DND-41 (cell line): ENCODE measurements around the gene GFY.

Experiments
- ATAC-seq: fragments of 200-7000 bp; cut with Tn5 transposase; 3 replicates; pipeline ENCODE4 v1.9.1; 2021; ENCODE audit warnings: low read depth; ENCODE audit not compliant: insufficient read depth
- DNase-seq: peaks from one replicate; pipeline ENCODE4 v3.0.0-alpha.2; 2020
- H2AFZ ChIP-seq: 2 replicates; pipeline ENCODE4 v1.6.0; 2012; ENCODE audit warnings: low read depth, low read length
- H3K27ac ChIP-seq: 2 replicates; pipeline ENCODE4 v1.5.1; 2012; ENCODE audit warnings: low read length, inconsistent platforms
- H3K27me3 ChIP-seq: fragments of 200-600 bp; sonication (generic); 2 replicates; pipeline ENCODE4 v1.6.0; 2012; ENCODE audit warnings: low read length, mild to moderate bottlenecking, inconsistent platforms; ENCODE audit not compliant: insufficient read depth, poor library complexity
- H3K36me3 ChIP-seq: 2 replicates; pipeline ENCODE4 v1.5.1; 2012; ENCODE audit warnings: low read length, inconsistent platforms; ENCODE audit not compliant: insufficient read depth
- H3K4me1 ChIP-seq: 2 replicates; pipeline ENCODE4 v1.5.1; 2012; ENCODE audit warnings: mild to moderate bottlenecking, low read length; ENCODE audit not compliant: insufficient read depth
- H3K4me2 ChIP-seq: 2 replicates; pipeline ENCODE4 v1.6.0; 2012; ENCODE audit warnings: mild to moderate bottlenecking, moderate library complexity, low read length, inconsistent platforms; ENCODE audit not compliant: insufficient read depth
- H3K4me3 ChIP-seq, 2 experiments: fragments of 200-600 bp in 1 of 2; shearing (Covaris generic) in 1 of 2; 2 replicates each; pipeline ENCODE4 v1.5.1; 2012 to 2016; ENCODE audit warnings: inconsistent platforms in 2 of 2, low read length in 2 of 2, mild to moderate bottlenecking in 2 of 2, low read depth in 1 of 2, moderate library complexity in 1 of 2
- H3K79me2 ChIP-seq: 2 replicates; pipeline ENCODE4 v1.6.0; 2012; ENCODE audit warnings: low read length, inconsistent platforms; ENCODE audit not compliant: insufficient read depth
- H3K9ac ChIP-seq: 2 replicates; pipeline ENCODE4 v1.6.0; 2012; ENCODE audit warnings: low read depth, mild to moderate bottlenecking, inconsistent platforms, low read length, moderate library complexity
- H3K9me3 ChIP-seq: 2 replicates; pipeline ENCODE4 v1.5.1; 2012; ENCODE audit warnings: low read length, moderate library complexity, mild to moderate bottlenecking, inconsistent platforms; ENCODE audit not compliant: insufficient read depth, severe bottlenecking
- H4K20me1 ChIP-seq: 2 replicates; pipeline ENCODE4 v1.6.0; 2012; ENCODE audit warnings: low read length; ENCODE audit not compliant: insufficient read depth
- EZH2 ChIP-seq: IDR thresholded peaks from 3 replicates; pipeline ENCODE4 v1.6.1; 2012; ENCODE audit warnings: borderline replicate concordance, low read depth, mild to moderate bottlenecking, moderate library complexity, low read length, inconsistent platforms; ENCODE audit not compliant: severe bottlenecking
- TF ChIP-seq, protein P1 (sequence below): IDR thresholded peaks from 2 replicates; pipeline ENCODE4 v1.5.1; 2012; ENCODE audit warnings: borderline replicate concordance, low read length, moderate library complexity, mild to moderate bottlenecking; ENCODE audit not compliant: poor library complexity, severe bottlenecking; ENCODE audit errors: extremely low read depth

Gene GFY

DNA sequence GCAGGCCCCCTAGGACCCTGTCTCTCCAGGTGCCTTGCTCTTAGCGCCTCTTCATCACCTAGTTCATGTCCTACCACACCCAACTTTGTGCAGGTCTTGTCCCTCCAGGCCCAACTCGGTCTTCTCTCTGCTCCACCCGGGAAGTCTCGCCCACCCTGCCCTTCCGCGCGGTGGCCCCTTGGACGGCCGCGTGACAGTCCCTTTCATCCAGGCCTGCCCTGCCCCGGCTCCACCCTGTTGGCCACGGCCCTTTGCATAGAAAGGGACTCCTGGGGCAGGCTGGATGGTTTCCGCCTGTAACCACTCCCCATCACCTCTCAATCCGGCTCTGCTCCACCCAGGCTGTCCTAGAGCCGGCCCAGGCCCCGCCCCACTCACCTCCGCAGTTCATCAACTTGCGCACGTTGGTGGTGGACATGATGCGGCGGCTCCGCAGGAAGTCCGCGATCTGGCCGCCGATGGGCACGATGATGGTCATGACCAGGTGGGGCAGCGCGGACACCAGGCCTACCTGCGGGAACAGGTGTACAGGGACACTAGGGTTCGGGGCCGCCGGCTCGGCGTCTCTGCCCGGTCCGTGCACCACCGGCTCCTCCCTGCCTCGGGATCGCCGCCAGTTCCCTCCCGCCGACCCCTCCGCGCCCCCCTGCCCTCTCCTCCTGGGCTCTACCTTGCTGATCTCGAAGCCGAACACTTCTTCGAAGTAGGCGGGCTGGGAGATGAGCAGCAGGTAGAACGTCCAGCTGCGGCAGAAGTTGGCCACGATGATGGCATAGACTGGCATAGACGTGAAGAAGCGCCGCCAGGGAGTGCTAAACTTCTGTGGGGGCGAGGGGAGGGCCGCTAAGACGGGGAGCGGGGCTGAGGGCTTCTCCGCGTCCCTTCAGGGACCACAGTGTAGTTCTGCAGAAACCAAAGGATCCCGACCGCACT is 7.2 kb downstream of the GFY start:
- H2AFZ ChIP-seq = no peak overlapping the region
- peaks cover 3% of the 10 kb centered on the region for H3K27me3 ChIP-seq
- H4K20me1 ChIP-seq = no peaks in the 10 kb centered on the region
- H3K36me3 ChIP-seq = no peaks in the 10 kb centered on the region
- H3K9me3 ChIP-seq = no peaks in the 10 kb centered on the region
- H3K4me2 ChIP-seq = no peak overlapping the region
- ATAC-seq (no peak), DNase-seq (no peak)
- no peak overlapping the region for H3K27ac ChIP-seq
- H3K4me3 ChIP-seq = no peak overlapping the region
- H3K79me2 ChIP-seq = no peaks in the 10 kb centered on the region
- H3K9ac ChIP-seq = no peak overlapping the region
- H3K4me1 ChIP-seq = no peaks in the 10 kb centered on the region
- TF ChIP-seq, protein P1, sequence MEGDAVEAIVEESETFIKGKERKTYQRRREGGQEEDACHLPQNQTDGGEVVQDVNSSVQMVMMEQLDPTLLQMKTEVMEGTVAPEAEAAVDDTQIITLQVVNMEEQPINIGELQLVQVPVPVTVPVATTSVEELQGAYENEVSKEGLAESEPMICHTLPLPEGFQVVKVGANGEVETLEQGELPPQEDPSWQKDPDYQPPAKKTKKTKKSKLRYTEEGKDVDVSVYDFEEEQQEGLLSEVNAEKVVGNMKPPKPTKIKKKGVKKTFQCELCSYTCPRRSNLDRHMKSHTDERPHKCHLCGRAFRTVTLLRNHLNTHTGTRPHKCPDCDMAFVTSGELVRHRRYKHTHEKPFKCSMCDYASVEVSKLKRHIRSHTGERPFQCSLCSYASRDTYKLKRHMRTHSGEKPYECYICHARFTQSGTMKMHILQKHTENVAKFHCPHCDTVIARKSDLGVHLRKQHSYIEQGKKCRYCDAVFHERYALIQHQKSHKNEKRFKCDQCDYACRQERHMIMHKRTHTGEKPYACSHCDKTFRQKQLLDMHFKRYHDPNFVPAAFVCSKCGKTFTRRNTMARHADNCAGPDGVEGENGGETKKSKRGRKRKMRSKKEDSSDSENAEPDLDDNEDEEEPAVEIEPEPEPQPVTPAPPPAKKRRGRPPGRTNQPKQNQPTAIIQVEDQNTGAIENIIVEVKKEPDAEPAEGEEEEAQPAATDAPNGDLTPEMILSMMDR = no peak
- no peak for TF ChIP-seq EZH2

DNA sequence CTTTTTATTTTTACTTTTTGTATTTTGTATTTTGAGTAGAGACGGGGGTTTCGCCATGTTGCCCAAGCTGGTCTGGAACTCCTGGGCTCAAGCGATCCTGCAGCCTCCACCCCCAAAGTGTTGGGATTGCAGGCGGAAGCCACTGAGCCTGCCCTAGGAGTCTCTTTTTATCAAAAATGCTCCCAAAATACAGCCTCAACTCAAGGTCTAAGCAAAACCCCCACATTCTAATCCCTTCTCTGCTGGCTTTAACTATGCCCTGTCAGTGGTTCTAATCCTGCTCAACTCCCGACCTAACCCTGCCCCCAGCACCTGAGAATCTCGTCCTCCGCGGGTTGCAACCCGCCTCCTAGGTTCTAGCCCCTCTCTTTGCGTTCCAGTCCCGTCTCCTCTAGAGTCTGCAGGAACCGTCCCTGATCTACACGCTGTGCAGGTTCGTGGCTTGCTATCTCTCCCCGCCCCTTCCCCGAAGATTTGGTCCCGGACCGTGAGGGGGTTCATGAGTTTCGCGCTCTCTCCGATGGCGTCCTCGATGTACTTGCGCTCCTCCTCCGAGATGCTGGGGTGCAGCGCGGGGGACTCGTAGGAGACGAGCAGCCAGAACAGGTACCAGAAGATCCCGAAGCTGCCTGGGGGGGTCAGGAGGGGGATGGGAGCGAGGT is 8.2 kb downstream of the GFY start:
- TF ChIP-seq, protein P1 = no peak
- no peak for TF ChIP-seq EZH2
- Histone ChIP-seq H3K27me3 (peaks cover 5% of the 10 kb centered on the region), H3K36me3 (no peaks in the 10 kb centered on the region), H3K79me2 (no peaks in the 10 kb centered on the region), H4K20me1 (no peaks in the 10 kb centered on the region), H3K4me1 (no peaks in the 10 kb centered on the region), H3K27ac (no peak overlapping the region), H2AFZ (no peak overlapping the region), H3K9ac (no peak overlapping the region), H3K4me2 (no peak overlapping the region), H3K4me3 (no peak overlapping the region), H3K9me3 (no peaks in the 10 kb centered on the region)
- no peak for ATAC-seq
- no peak for DNase-seq

DNA sequence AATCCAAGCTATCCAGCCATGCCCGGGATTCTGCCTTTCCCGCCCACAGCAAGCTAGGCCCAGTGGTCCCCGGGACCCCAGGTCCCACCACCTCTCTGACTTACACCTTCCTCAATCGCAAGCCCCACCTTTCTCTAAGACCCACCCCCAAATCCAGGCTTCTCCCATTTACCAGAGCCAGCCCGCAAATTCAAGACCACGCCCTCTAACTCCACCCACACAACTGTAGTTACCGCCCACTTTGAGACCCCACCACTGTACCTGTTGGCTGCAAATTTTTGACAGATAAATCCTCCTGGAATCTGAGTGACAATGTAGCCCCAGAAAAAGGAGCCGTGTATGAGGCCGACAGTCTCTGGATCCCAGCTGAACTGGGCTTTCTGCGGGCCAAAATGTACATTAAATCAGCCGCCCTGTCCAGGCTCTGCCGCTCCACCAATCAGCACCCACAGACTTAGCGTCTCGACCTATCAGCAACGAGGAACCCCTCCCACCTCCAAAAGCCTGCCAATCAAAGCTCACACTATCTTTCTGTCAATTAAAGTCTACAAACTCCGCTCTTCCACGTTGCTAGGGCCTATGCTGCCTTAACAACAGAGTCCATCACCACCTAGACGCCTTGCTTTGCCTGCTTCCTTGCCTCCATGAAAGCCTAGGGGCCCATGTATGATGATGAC is 9.9 kb downstream of the GFY start:
- no peak overlapping the region for H2AFZ ChIP-seq
- ATAC-seq (no peak), DNase-seq (no peak)
- no peak overlapping the region for H3K4me2 ChIP-seq
- no peaks in the 10 kb centered on the region for H3K4me1 ChIP-seq
- peaks cover 2% of the 10 kb centered on the region; the same call in 1 of the 2 replicates for H4K20me1 ChIP-seq
- no peak overlapping the region for H3K4me3 ChIP-seq
- TF ChIP-seq, protein P1 = no peak
- no peak for TF ChIP-seq EZH2
- no peaks in the 10 kb centered on the region for H3K79me2 ChIP-seq
- no peak overlapping the region for H3K9ac ChIP-seq
- no peak overlapping the region for H3K27ac ChIP-seq
- H3K36me3 ChIP-seq = no peaks in the 10 kb centered on the region
- H3K27me3 ChIP-seq = peaks cover 15% of the 10 kb centered on the region
- H3K9me3 ChIP-seq = no peaks in the 10 kb centered on the region
